Activated CD8-positive, alpha-beta T cell treated with anti-CD3 and anti-CD28 coated beads for 36 hours (primary cell): ENCODE data around the gene TRABD2B. TPM values are rescaled to one million over a fixed set of nuclear protein-coding genes. Genes with fewer than 3 reads are reported as not detected.

Experiments used
- ATAC-seq: fragments of 200-7000 bp; cut with Tn5 transposase; one replicate; pipeline ENCODE4 v1.10.0; 2021; ENCODE audit warnings: mild to moderate bottlenecking, moderate library complexity
- CTCF ChIA-PET: fragments of 350-600 bp; sonication (Branson Sonifier 250); formaldehyde crosslinking; loops from one replicate; lab custom pipeline; 2021; ENCODE audit warnings: antibody characterized with exemption; lab: Charles Lee
- POLR2A ChIA-PET: fragments of 350-600 bp; sonication (Branson Sonifier 250); formaldehyde crosslinking; loops from one replicate; lab custom pipeline; 2021; ENCODE audit warnings: antibody characterized with exemption; lab: Charles Lee
- DNase-seq: peaks from one replicate; pipeline ENCODE4 v3.0.0-alpha.2; 2020
- H3K27ac Mint-ChIP-seq: one replicate; pipeline ENCODE4 v1.8.0; 2021; ENCODE audit warnings: mild to moderate bottlenecking, mixed read lengths
- H3K27me3 Mint-ChIP-seq: one replicate; pipeline ENCODE4 v1.8.0; 2021; ENCODE audit warnings: mixed read lengths
- H3K36me3 Mint-ChIP-seq: one replicate; pipeline ENCODE4 v1.8.0; 2021; ENCODE audit warnings: low read depth, mixed read lengths
- H3K4me1 Mint-ChIP-seq: one replicate; pipeline ENCODE4 v1.8.0; 2021; ENCODE audit warnings: low read depth, mixed read lengths
- H3K4me3 Mint-ChIP-seq: one replicate; pipeline ENCODE4 v1.8.0; 2021; ENCODE audit warnings: mild to moderate bottlenecking, moderate library complexity, mixed read lengths
- H3K9me3 Mint-ChIP-seq: one replicate; pipeline ENCODE4 v1.8.0; 2021; ENCODE audit warnings: mixed read lengths
- CTCF ChIP-seq: fragments of 200-600 bp; IDR thresholded peaks from one replicate; pipeline ENCODE4 v1.8.0; 2022; ENCODE audit warnings: antibody characterized with exemption, mild to moderate bottlenecking
- intact Hi-C: fragments of 100-400 bp; cut with micrococcal nuclease; formaldehyde crosslinking; loops from one replicate; pipeline ENCODE4 v1.10.0; 2022
- total RNA-seq, 2 experiments: library from RNA; stranded (reverse); gene quantifications; one replicate each; pipeline ENCODE4 v1.2.3, GENCODE V29; 2021

Gene TRABD2B
- total RNA-seq, 2 experiments from 2014 or later: not detected

- CTCF ChIA-PET: no interaction called here
- POLR2A ChIA-PET: no interaction called here
- Mint-ChIP-seq H3K4me1 (no peaks in the 10 kb centered on the region), H3K36me3 (no peaks in the 10 kb centered on the region), H3K9me3 (no peaks in the 10 kb centered on the region), H3K27ac (no peak overlapping the region), H3K27me3 (peaks cover 4% of the 10 kb centered on the region), H3K4me3 (no peak overlapping the region)
- DNase-seq (no peak), ATAC-seq (no peak)
- no peak for TF ChIP-seq CTCF
- intact Hi-C loops: no loop called here
These were observed 31.3 kb upstream of the TRABD2B start for GRCh38 chr1:48028218-48029069.

GRCh38 chr1:48027533-48027835 lies 30.3 kb upstream of the TRABD2B start:
- no peak for DNase-seq
- Mint-ChIP-seq H3K4me3 (no peak overlapping the region), H3K9me3 (no peaks in the 10 kb centered on the region), H3K36me3 (no peaks in the 10 kb centered on the region), H3K4me1 (no peaks in the 10 kb centered on the region), H3K27ac (no peak overlapping the region), H3K27me3 (peaks cover 4% of the 10 kb centered on the region)
- no peak for ATAC-seq
- no peak for TF ChIP-seq CTCF
- ChIA-PET CTCF (no interaction called here), POLR2A (no interaction called here)
- intact Hi-C loops: no loop called here

DNA sequence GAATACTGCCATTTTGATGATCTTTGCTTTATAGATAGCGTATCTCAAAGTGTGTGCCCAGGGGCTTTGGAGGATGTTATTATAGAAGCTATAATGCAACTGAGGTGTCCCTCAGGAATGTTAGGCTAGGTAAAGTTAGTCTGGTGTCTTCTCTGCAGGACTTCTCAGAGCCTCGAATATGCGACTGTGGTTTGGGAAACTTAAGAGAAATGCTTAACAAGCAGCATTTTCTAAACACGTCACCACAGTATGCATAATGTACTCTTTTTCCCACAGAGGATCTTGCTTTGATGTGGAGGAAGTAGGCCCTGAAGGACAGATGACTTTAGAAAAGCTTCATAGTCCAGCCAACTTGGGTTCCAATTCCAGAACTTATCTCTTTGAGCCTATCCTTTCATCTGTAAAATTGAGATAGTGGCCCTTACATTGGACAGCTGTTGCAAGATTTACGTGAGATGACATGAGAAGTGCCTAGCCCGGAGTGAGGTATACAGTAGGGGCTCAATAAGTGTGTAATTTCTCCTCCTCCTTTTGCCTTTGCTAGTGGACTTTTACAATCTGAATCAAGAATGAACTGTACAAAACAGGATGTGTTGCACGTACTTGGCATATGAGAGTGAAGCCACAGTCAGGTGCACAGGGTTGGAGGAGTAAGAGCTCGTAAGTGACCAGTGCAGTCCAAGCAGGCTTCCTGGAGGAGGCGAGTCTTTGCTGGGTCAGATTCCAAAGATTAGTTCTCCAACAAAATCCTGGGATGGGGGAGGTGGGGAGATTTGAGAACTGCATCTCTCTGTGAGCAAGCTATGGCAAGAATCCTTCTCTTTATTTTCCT lies 29.7 kb upstream of the TRABD2B start:
- no peaks in the 10 kb centered on the region for H3K36me3 Mint-ChIP-seq
- DNase-seq (no peak), ATAC-seq (no peak)
- no peaks in the 10 kb centered on the region for H3K9me3 Mint-ChIP-seq
- H3K27ac Mint-ChIP-seq: no peak overlapping the region
- no peaks in the 10 kb centered on the region for H3K4me1 Mint-ChIP-seq
- ChIA-PET CTCF (interaction anchor here (2.1 kb wide), 1 partner anchor 29 kb away, joined by 8 read pairs; the partner anchor contains the start of gene TRABD2B), POLR2A (no interaction called here)
- no peak overlapping the region for H3K4me3 Mint-ChIP-seq
- intact Hi-C loops: no loop called here
- TF ChIP-seq CTCF: no peak
- peaks cover 5% of the 10 kb centered on the region for H3K27me3 Mint-ChIP-seq

DNA sequence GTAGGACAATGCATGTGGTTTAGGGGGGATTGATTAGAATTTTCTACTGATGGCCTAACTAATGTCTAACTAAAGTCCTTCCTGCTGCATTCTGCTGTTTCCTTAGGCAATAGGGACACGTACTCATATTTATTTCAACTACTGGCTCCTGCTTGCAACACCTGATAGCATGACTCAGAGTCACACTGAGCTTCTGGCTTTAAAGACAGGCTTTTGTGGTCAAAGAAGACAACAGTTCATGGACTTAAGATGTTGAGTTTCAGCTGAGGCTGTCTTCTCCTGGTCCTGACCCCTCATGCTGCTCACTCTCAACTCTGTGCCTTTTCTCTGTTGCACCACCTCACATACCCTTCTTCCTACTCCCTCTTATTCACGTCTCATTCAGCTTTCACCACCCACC lies 29.1 kb upstream of the TRABD2B start:
- no peak for TF ChIP-seq CTCF
- H3K9me3 Mint-ChIP-seq: no peaks in the 10 kb centered on the region
- CTCF ChIA-PET: interaction anchor here (2.1 kb wide), 1 partner anchor 29 kb away, joined by 8 read pairs; the partner anchor contains the start of gene TRABD2B

GRCh38 chr1:48025076-48025475 lies 27.9 kb upstream of the TRABD2B start:
- no peaks in the 10 kb centered on the region for H3K4me1 Mint-ChIP-seq
- DNase-seq (no peak), ATAC-seq (no peak)
- H3K27ac Mint-ChIP-seq: no peak overlapping the region
- ChIA-PET POLR2A (no interaction called here), CTCF (interaction anchor here (1.2 to 2.1 kb wide), 2 partner anchors 28 to 36 kb away, joined by 5 to 8 read pairs; partner anchors contain the start of gene TRABD2B)
- intact Hi-C loops: no loop called here
- no peak for TF ChIP-seq CTCF
- H3K9me3 Mint-ChIP-seq: no peaks in the 10 kb centered on the region
- no peak overlapping the region for H3K4me3 Mint-ChIP-seq
- H3K27me3 Mint-ChIP-seq: peaks cover 9% of the 10 kb centered on the region
- no peaks in the 10 kb centered on the region for H3K36me3 Mint-ChIP-seq

More for the DNA sequence above, 29.1 kb upstream of the TRABD2B start:
- Mint-ChIP-seq H3K27ac (no peak overlapping the region), H3K4me3 (no peak overlapping the region), H3K27me3 (peaks cover 3% of the 10 kb centered on the region), H3K4me1 (no peaks in the 10 kb centered on the region), H3K36me3 (no peaks in the 10 kb centered on the region)
- ATAC-seq: no peak
- POLR2A ChIA-PET: no interaction called here
- DNase-seq: no peak
- intact Hi-C loops: no loop called here
